HG03558 (cell line): ENCODE measurements around the gene ATG7.
"Not testable (repeated sequence)": the region's sequence is repeated elsewhere in the genome, so short reads cannot be mapped to it uniquely, and the experiment has no call there.

Experiments used
- ATAC-seq: cut with Tn5 transposase; IDR thresholded peaks from one replicate; pipeline ENCODE4 v1.9.1; 2021; ENCODE audit warnings: moderate number of reproducible peaks; ENCODE audit not compliant: unreplicated experiment; ENCODE audit errors: extremely low read depth

The ATG7 gene

DNA sequence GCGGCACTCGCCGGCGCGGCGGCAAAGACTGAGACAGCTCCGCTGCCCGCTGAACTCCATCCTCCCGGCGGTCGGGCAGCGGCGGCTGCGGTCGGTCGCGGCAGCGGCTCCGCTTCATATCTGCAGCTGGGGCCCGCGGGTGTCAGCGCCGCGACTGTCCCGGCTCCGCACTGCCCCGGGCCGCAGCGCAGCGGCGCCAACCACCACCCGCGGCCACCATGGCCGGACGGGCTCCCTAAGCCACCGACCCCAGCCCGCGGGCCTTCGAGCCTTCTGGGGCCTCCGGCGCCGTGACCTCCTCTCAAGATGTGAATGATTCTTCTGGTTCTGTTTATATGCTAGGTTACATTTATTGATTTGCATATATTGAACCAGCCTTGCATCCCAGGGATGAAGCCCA is 216.2 kb downstream of the ATG7 start:
- ATAC-seq = not testable (repeated sequence)

GRCh38 chr3:11494131-11494916 is 222.1 kb downstream of the ATG7 start:
- no peak for ATAC-seq

- no peak for ATAC-seq
Measured at GRCh38 chr3:11495948-11496557, 223.9 kb downstream of the ATG7 start.

- no peak for ATAC-seq
Measured at GRCh38 chr3:11498177-11498576, 226.0 kb downstream of the ATG7 start.

- no peak for ATAC-seq
Measured at GRCh38 chr3:11498646-11499045, 226.4 kb downstream of the ATG7 start.

GRCh38 chr3:11499144-11499543 is 226.9 kb downstream of the ATG7 start:
- ATAC-seq = no peak

- not testable (repeated sequence) for ATAC-seq
Measured at GRCh38 chr3:11502413-11502812, 230.2 kb downstream of the ATG7 start.

GRCh38 chr3:11507719-11508118 is 235.5 kb downstream of the ATG7 start:
- no peak for ATAC-seq

- ATAC-seq = no peak
Measured at GRCh38 chr3:11508346-11509172, 236.4 kb downstream of the ATG7 start.

- ATAC-seq = no peak
Measured at GRCh38 chr3:11509173-11510000, 237.2 kb downstream of the ATG7 start.

DNA sequence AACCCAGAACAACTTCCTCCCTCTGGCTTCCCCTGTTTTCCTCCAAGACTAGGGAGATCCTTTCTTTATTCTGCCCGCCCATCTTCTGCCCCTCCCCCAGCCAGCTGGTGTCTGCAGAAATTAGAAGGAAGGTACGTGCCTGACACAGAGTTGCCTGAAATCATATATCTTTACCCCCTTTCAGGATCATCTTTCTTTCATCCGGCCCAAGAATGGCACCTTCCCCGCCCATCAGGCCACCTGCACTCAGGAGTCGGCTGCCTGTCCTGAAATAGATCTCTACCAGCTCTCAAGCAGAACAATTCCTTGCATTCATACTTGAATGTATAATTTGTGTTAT is 237.8 kb downstream of the ATG7 start:
- ATAC-seq = no peak

DNA sequence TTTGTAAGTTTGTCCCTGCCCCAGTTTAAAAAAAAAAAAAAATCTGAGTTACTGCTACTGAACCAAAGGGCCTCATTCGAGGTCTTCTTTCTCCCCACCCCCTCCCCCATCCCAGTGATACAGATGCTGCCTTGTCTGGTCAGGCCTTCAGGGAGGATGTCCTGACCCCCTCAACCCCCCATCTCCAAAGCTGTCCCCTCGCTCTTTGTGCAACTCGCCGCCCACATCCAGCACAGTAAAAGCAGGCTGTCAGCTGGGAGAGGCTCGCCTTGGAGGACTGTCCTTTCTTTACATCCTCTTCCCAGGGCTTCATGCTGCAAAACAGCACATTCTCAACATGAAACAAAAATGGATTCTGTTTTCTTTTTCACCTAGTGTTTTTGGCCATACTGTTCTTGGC is 238.2 kb downstream of the ATG7 start:
- no peak for ATAC-seq

- not testable (repeated sequence) for ATAC-seq
Measured at GRCh38 chr3:11511606-11512005, 239.4 kb downstream of the ATG7 start.

DNA sequence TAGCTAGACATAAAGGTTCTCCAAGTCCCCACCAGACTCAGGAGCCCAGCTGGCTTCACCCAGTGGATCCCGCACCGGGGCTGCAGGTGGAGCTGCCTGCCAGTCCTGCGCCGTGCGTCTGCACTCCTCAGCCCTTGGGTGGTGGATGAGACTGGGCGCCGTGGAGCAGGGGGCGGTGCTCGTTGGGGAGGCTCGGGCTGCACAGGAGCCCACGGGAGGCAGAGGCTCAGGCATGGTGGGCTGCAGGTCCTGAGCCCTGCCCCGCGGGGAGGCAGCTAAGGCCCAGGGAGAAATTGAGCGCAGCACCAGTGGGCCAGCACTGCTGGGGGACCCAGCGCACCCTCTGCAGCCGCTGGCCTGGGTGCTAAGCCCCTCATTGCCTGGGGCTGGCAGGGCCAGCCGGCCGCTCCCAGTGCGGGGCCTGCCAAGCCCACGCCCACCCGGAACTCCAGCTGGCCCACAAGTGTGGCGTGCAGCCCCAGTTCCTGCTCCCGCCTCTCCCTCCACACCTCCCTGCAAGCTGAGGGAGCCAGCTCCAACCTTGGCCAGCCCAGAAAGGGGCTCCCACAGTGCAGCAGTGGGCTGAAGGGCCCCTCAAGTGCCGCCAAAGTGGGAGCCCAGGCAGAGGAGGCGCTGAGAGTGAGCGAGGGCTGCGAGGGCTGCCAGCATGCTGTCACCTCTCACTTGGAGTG is 241.1 kb downstream of the ATG7 start:
- ATAC-seq = not testable (repeated sequence)

DNA sequence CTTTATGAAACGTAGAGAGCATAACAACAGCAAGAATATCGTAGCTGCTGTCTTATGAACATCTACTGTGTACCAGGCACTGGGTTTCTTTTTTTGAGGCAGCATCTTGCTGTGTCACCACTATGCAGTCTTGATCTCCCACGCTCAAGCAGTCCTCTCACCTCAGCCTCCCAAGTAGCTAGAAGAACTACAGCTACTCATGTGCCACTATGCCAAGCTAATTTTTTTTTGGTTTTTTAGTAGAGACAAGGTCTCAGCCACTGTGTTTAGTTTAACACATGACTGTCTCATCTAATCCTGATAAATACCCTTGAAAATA is 241.6 kb downstream of the ATG7 start:
- ATAC-seq = no peak

DNA sequence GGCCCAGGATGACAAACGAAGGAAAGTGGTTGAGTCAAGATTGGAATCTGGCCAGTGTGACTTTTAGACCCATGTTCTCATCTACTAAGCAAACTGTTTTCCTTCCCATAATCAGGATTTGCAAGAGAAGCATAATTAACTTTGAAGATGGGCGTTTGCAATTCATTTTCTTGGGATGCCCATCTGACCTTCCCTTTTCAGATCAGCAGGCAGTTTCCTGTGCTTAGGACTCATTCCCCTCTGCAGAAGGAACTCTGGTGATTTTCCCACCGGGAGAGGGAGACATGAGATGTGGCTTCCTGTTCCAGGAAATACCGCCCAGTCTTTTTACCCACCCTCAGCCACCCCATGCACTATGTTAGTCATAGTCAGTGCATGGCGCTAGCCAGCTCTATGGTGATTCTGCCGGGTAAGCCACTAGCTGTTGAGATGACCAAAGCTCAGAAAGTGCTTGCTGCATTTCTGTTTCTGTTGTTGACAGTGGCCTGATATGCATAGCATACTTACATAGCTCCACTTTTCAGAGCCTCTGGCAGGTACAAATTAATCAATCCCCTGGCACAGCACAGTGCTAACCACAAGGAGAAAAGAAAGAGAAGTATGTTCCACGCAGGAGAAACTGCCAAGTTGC is 242.1 kb downstream of the ATG7 start:
- ATAC-seq = no peak

GRCh38 chr3:11517601-11518000 is 245.4 kb downstream of the ATG7 start:
- ATAC-seq = no peak

GRCh38 chr3:11521167-11521566 is 249.0 kb downstream of the ATG7 start:
- ATAC-seq = no peak

GRCh38 chr3:11522398-11522715 is 250.2 kb downstream of the ATG7 start:
- no peak for ATAC-seq
